GM21737 (cell line): ENCODE results near the gene RERE.
"Not testable (repeated sequence)": the region's sequence is repeated elsewhere in the genome, so short reads cannot be mapped to it uniquely, and the experiment has no call there.

Experiments used
- ATAC-seq: cut with Tn5 transposase; IDR thresholded peaks from one replicate; pipeline ENCODE4 v1.9.1; 2021; ENCODE audit warnings: mild to moderate bottlenecking, moderate library complexity; ENCODE audit not compliant: unreplicated experiment

RERE gene

DNA sequence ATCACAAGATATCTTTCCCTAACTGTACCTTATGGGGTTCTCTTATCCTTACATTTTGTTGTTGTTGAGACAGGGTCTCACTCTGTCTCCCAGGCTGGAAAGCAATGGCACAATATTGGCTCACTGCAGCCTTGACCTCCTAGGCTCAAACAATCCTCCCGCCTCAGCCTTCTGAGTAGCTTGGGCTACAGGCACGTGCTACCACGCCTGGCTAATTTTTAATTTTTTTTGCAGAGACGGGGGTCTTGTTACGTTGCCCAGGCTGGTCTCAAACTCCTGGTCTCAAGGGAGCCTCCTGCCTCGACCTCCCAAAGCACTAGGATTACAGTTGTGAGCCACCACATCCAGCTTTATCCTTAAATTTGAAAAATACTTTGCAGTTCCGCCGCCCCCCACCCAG lies 10.4 kb downstream of the RERE start:
- no peak for ATAC-seq

DNA sequence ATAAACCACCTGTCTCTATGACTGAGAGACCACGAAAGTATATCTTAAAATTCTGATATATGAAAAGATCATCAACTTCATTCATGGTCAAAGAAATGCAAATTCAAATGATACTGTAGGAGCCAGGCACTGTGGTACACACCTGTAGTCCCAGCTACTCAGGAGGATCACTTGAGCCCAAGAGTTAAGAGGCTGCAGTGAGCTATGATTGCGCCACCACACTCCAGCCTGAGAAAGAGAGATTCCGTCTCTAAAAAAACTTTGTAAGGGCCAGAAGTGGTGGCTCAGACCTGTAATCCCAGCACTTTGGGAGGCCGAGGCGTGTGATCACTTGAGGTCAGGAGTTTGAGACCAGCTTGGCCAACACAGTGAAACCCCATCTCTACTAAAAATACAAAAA lies 17.0 kb downstream of the RERE start:
- no peak for ATAC-seq

DNA sequence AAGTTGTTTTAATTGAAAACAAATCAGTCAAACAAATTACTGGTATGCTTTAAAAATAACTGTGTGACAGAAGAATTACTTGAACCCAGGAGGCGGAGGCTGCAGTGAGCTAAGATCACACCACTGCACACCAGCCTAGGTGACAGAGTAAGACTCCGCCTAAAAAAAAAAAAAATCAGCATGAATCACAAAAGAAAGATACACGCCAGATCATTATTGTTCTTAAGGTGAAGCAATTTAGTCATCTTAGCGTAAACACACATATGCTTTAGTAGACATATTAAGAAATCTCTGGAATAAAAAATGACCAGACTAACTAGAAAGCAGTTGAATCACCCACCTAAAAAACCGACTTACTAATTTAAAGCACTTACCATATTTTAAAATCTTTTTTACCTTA lies 20.2 kb downstream of the RERE start:
- no peak for ATAC-seq

DNA sequence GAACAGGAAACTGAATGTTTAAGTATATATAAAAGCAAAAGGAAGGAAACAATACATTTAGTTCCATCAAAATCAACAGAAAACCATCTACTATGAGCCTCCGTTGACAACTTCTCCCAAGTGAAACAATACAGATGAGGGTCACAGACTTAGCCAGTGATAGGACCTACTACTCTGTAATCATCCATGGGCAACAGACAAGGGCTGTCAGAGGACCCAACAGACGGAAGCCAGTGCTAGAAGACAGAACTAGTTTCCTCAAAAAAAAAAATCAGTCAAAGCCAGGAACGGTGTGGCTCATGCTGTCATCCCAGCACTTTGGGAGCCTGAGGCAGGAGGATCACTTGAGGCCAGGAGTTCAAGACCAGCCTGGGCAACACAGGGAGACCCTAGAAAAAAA lies 20.6 kb downstream of the RERE start:
- no peak for ATAC-seq

DNA sequence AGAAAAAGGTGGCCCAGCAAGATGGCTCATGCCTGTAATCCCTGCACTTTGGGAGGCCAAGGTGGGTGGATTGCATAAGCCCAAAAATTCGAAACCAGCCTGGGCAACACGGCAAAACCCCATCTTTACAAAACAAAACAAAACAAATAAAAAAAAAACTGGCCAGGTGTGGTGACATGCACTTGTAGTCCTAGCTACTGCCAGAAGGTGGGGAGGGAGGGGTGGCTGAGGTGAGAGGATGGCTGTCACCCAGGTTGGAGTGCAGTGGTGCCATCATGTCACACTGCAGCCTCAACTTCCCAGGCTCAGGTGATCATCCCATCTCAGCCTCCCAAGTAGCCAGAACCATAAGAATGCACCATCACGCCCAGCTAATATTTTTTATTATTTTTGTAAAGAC lies 22.8 kb downstream of the RERE start:
- no peak for ATAC-seq

DNA sequence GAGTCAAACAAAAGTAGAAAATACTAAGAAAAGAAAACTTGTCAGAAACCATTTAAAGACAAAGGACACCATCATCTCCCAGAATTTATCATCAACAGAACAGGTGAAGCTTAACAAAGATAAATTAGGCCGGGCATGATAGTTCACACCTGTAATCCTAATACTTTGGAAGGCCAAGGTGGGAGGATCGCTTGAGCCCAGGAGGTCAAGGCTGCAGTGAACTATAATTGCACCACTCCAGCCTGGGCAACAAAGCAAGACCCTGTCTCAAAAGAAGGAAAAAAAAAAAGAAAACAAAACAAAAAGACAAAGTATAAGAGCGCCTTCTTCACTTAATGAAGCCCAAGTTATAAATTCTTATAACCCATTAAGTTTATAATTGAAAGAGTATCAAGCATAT lies 25.6 kb downstream of the RERE start:
- no peak for ATAC-seq

DNA sequence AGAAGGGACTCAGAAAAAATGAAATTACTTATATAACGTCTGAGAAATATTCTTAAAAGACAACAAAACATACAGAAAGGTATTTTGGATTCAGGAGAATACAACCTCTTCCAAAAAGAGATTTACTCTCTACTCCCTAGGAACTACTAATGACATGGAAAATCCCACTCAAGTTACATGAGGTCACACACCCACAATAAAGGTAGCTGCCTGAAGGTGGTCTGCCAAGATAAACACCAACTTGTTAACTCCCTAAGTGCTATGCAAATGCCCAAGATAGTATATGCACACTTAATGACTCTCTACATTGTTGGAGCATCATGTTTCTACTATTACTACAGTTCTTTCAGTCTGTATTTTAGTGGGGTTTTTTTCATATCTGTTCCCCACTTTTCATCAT lies 26.5 kb downstream of the RERE start:
- ATAC-seq, result no peak

DNA sequence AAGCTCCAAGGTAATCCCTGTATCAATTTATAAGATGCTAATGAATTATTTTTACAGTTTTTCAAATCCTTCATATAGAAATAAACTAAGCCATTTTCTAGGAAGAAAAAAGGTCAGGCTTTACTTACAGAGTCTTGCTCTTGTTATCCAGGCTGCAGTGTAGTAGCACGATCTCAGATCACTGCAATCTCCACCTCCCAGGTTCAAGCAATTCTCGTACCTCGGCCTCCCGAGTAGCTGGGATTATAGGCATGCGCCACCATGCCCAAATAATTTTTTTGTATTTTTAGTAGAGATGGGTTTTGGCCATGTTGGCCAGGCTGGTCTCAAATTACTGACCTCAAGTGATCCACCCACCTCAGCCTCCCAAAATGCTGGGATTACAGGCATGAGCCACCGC lies 27.0 kb downstream of the RERE start:
- ATAC-seq, result no peak

DNA sequence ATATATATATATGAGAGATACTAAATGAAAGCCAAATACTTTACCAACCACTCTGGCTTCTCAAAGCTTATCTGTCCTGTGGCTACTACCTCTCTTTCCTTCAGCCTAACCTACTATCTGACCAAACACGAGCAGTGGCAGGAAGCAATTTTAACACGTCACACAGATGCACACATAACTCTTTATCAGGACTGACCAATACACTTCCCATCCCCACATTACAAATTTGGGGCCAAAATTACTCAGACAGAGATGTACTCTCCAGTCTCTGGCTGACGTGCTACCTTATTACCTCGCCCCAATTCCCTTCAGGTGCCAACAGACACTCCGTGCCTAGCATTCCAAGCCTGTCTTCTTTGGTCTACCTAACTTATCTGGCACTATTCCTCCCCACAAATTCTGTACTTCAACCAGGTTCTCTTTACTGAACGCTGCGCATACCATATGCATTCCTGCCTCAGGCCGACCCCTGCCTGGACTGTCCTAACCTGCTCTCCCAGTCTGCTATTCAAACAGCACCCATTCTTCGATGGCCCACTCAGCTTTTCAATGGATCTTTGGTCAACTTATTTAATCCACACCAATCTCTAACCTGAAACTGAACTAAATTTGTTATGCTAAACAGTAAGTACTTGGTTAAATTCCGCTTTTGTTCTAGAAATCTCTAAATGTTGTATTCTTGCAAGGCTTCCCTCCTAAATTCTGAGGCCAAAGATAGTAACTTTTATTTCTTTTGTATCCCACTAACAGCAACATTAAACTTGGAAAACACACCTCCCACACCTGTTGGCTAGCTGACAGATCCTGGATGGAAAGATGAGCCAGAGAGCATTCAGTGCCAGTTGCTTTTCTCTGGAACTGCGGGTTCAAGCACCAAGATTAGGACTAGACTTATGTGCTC lies 27.9 kb downstream of the RERE start:
- ATAC-seq, result no peak

DNA sequence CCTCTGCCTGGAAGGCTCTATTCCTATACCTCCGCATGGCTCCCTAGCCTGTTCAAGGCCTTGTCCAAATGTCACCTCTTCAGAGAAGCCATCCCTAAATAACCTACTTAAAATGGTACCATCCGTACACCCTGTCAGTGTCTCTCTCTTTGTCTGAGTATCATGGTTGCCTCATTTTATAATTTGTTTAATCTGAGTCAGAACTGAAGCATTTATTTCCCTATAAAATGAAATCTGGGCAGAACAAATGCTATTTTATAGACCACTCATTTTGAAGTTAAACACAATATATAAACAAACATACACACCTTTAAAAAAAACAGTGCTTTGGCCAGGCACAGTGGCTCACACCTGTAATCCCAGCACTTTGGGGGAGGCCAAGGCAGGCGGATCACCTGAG lies 30.2 kb downstream of the RERE start:
- ATAC-seq, result no peak

DNA sequence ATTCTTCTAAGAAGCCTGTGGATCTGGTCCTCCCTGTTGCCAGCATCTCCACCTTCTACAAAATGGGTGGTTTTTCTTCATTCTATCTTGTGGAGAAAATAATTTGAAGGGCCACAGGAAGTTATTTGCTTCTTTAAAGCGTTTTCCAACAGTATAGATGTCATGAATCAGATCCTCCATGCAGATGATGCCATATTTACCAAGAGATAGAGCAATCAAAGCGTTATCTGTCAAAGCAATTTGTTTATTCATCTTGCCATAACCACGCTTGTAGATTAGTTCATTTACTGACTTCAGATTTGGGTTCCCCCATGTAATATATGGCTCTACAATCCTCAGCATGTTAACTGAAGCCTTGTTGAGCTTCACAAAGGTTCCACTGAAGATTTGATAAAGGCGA lies 31.2 kb downstream of the RERE start:
- not testable (repeated sequence) for ATAC-seq

DNA sequence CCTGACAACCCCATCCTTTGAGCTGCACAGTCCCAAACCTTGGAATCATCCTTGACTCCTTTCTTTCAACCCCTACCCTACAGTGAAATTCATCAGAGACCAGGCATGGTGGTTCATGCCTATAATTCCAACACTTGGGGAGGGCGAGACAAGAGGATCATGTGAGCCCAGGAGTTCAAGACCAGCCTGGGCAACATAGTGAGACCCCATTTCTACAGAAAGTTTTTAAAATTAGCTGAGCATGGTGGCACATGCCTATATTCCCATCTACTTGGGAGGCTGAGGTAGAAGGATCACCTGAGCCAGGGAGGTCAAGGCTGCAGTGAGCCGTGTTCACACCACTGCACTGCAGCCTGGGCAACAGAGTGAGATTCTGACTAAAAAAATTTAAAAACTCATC lies 34.5 kb downstream of the RERE start:
- no peak for ATAC-seq

DNA sequence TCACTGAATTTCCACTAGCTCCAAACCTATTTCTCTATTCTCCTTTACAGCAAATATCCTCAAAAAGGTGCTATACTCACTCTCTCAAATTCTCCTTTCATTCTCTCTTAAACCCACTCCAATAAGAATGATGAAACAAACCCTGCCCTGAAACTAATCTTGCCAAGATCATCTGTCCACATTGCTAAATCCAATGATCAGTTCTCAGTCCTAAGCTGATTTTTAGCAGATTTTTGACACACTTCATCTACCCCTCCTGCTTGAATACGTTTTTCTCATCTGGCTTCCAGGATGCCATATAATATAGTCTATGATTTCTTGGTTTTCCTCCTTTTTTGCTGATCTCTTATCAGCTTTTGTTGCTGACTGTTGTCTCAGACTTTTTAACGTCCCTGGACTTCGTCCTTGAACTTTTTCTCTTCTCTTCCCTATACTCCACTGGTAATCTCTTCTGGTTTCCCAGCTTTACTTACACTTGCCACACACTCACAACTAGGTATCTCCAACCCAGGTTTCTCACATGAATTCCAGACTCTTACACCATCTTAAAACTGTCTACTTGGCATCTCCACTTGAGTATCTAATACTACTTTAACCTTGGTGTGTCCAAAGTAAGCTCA lies 35.3 kb downstream of the RERE start:
- ATAC-seq, result no peak

DNA sequence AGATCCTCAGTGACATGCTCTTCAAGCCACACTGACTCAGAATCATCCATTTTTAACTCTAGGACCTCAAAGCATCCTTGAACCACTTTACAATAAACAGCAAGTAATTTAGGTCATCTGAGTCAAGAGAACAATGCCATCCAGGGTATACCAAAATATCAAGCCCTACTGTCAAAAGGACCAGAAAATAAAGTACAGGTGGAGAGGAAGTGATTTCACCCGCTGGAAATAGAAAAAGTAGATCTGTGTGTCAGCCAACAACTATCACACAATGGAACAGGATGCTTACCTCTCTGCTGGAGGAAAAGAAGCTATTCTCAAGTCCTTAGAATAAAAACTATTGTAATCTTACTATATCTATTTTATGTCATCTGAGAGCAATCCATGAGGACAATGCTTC lies 37.0 kb downstream of the RERE start:
- ATAC-seq, result no peak

DNA sequence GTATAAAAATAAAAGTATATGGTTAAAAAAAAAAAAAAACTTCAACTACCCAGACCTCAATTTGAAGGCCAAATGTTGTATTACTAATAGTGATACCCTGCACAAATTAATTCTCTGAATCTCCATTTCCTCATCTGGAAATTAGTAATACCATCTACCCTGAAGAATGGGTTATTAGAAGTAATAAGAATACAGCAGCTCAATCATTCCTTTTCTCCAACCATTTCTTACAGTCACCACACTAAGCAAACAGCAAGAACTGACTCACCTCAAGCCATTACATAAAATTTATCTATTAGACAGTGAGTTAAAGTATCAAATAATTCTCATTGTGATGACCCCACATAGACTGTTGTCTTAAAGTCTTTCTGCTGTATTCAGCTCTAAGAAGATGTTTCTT lies 39.6 kb downstream of the RERE start:
- ATAC-seq, result no peak

DNA sequence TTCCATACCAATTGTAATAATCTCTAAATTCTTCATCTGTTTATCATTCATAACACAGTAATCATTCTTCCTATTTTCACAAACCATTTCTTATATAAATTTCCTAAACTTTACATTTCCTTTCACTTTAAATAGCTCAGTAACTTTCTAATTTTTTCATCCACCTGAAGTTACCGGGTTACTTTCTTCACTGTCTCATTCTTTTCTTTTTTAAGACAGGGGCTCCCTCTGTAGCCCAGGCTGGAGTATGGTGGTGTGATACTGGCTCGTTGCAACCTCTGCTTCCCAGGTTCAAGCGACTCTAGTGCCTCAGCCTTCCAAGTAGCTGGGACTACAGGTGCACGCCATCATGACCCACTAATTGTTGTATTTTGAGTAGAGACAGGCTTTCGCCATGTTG lies 41.3 kb downstream of the RERE start:
- ATAC-seq, result no peak

DNA sequence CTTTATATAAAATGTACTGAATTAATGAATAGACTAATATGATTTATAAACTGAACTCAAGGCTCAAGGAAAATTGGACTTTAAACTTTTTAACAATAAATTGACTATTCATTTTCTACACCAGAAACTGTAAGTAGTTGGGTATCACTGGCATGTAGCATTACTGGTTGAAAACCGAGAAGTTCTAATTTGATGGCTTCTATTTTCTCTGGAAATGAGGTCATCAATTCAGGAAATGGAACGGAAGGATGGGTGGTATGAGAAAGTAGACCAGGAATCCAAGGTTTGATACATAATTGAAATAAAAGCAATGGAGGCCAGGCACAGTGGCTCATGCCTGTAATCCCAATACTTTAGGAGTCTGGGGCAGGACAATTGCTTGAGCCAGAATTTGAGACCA lies 50.4 kb downstream of the RERE start:
- no peak for ATAC-seq

DNA sequence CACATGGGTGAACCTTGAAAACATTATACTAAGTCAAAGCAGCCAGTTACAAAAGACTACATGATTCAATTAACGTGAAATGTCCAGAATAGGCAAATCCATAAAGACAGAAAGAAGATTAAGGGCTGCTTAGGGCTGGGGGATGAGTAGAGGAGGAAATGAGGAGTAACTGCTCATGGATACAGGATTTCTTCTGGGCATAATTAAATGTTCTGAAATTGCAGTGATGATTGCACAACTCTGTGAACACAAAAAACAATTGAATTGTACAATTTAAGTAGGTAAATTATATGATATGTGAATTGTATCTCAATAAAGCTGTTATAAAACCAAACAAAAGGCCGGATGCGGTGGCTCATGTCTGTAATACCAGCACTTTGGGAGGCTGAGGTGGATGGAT lies 52.2 kb downstream of the RERE start:
- no peak for ATAC-seq

DNA sequence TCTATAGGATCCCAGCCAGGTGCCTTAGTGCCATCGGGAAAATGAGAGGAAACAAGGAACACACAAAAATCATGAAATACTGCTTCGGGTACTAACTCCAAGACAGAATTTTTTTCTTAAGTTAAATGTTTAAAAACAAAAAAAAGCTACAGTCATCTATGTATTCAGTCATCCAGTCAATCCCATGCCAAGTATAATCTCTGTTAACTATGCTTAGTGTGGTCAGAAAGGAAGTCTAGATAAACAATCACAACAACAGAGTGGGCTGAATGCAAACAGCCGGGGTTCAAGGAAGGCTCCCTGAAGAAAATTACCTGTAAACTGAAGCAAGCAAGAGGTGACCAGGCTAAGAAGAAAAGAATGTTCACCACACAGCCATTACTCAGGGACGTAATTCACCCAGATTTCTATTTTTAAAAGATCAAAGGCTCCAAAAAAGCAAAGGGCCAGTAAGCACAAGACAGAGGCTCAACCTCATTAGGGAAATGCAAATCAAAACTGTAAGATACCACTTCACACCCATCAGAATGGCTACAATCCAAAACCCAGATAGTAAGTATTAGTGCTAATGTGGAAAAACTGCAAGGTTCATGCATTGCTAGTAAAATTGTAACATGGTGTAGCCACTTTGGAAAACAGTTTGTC lies 53.0 kb downstream of the RERE start:
- ATAC-seq, result no peak

DNA sequence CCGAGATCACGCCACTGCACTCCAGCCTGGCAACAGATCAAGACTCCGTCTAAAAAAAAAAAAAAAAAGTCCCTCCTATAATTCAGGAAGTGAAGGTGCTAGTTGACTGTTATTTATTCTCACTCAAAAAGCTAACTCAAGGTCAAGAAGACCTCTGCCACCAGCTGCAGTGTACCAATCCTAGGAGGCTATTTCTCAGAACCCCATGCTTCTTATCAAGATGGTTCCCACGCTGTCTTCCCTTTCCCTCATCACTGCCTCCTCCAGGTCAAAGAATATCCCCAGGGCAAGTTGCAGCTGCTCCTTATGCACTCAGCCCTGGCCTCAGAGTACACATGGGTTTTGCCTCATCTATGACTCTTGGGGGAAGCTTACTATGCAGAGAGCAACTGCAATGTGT lies 53.6 kb downstream of the RERE start:
- ATAC-seq, result no peak

DNA sequence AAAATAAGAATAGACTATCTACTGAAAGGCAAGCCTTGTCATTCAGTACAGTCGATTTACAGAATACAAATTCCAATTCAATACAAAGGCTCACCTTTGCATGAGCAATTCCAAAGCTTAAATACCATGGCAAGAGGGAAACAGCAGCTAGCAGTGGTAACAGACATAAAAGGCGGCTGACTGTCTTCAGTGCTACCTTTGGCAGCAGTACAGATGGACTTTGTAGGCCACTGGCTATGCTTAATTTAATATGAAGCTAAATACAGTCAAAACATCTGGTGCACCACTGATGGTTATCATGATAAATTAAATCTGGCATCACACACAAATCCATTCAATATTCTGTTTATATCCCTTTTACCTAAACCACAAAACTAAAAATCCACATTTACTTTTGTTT lies 62.4 kb downstream of the RERE start:
- ATAC-seq, result no peak

DNA sequence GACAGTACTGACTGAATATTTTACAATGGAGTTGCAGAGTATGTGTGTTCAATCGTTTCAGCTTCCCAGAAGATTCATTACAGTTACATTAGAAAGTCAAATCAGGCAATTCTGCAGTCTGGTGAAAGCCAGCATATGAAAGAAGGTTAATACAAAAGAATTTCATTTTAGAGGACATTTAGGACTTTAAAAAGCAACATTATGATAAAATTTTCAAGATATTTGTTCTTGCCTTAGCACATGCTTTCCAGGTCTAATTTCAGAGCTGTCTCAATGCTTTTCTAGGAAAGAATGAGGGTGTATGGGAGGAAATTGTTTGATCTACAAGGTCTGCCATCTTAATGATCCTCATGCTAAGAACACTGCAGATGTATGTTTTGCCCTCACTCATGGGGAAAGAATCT lies 63.2 kb downstream of the RERE start:
- no peak for ATAC-seq
